Globus pallidus (tissue), 1 donor: ENCODE results near the gene CIC.
"Not testable (repeated sequence)": the region's sequence is repeated elsewhere in the genome, so short reads cannot be mapped to it uniquely, and the experiment has no call there.

Experiments used
- DNase-seq: peaks from one replicate; pipeline ENCODE4 v3.0.0-alpha.2; 2015; ENCODE audit warnings: low spot score

Gene CIC

DNA sequence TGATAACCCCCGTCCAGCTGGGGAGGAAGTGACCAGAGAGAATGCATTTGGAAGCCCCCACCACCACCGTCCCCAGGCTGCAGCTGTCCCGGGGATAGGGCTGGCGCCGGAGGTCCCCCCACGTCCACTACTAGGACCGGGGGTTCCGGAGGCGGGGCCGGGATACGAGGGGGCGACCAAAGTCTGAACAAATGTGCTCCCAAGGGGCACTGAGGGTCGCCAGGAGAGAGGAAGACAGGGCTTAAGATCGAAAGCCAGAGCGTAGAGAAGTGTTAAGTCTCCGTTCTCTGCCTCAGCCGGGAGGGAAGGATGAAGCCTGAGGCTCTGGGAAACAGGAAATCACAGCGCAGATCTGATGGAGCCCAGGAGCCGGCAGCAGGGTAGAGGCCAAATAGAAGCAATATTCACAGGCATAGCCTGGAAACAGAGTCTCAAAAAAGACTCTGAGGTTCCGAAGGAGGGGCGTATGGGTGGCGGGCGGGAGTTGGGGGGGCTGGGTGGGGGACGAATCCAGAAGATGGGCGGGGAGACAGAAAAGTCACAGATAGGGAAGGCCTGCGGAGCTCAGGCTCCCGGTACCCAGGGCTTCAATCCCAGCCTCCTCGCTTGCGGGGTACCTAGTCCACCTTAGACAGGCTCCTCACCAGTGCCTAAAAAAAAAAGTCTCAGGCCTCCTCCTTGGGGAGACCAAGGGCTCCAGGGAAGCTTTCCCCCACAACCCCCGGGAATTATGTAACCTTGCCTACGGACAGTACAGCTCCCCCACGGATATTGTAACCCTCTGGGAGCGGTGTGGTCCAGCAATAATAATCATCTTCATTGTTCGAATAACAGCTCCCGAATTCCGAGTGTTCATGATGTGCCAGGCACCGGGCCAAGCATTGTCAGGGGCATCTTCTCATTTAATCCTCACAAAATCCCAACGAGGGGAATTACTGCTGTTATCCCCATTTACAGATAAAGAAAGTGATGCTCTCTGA lies 13.0 kb upstream of the CIC start:
- DNase-seq: peak; percentile 71

DNA sequence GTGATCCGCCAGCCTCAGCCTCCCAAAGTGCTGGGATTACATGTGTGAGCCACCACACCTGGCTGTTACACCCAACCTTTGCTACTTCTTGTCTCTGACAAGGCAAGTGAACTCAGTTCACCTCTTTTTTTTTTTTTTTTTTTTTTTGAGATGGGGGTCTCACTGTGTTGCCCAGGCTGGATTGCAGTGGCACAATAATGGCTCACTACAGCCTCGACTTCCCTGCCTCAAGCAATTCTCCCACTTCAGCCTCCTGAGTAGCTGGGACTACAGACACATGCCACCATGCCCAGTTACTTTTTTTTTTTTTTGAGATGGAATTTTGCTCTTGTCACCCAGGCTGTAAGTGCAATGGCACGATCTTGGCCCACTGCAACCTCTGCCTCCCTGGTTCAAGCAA lies 11.2 kb upstream of the CIC start:
- DNase-seq: not testable (repeated sequence)

DNA sequence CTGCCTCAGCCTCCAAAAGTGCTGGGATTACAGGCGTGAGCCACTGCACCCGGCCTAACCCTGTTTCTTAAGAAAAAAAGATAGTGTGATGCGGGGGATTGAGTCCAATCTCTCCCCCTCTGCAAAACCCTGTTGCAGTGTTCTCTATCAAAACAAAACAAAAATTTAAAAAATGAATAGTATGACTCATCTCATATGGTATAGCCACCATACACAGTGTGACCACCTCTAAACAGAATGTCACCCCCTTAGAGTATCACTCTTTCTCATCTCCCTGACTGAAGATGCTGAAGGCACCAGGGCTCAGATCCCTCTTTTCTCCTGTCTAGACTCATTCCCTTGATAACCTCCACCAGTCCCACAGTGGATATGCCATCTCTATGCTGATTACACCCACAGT lies 7.3 kb upstream of the CIC start:
- no peak for DNase-seq

GRCh38 chr19:42266105-42266504 lies 2.9 kb upstream of the CIC start:
- not testable (repeated sequence) for DNase-seq

DNA sequence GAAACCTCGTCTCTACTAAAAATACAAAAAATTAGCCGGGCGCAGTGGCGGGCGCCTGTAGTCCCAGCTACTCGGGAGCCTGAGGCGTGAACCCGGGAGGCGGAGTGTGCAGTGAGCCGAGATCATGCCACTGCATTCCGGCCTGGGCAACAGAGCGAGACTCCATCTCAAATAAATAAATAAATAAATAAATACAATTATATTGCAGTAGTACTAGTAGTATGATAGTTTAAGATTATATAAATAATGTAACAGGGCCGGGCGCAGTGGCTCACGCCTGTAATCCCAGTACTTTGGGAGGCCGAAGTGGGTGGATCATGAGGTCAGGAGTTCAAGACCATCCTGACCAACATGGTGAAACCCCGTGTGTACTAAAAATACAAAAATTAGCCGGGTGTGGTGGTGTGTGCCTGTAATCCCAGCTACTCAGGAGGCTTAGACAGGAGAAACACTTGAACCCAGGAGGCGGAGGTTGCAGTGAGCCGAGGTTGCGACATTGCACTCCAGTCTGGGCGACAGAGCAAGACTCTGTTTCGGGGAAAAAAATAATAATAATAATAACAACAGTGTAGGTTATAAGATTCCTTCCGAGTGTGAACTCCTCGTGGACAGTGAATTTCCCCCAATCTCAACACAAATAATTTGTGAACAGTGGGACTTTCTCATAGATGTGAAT lies 2.0 kb upstream of the CIC start:
- not testable (repeated sequence) for DNase-seq

DNA sequence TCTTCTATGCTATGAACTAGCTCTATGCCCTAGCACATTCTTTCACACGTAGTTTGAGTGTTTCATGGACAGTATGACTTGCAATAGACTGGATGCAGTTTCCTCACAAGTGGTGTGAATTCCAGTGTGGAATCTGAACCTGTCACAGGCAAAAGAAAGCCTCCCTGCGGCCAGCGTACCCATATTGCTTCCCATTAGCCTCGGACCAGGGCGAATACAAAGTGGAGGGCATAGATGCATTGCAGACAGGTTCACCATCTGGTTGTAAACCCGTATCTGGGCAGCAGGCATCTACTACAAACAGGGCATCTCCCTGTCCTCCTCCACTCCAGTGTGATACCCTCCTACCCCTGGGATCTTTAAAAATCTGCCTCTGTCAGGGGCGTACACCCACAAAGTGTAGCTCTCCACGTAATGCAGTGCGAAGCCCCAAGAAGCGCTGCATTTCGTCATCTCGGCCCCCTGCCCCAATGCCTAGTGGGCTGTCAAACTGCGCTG lies 1.4 kb upstream of the CIC start:
- DNase-seq: no peak

DNA sequence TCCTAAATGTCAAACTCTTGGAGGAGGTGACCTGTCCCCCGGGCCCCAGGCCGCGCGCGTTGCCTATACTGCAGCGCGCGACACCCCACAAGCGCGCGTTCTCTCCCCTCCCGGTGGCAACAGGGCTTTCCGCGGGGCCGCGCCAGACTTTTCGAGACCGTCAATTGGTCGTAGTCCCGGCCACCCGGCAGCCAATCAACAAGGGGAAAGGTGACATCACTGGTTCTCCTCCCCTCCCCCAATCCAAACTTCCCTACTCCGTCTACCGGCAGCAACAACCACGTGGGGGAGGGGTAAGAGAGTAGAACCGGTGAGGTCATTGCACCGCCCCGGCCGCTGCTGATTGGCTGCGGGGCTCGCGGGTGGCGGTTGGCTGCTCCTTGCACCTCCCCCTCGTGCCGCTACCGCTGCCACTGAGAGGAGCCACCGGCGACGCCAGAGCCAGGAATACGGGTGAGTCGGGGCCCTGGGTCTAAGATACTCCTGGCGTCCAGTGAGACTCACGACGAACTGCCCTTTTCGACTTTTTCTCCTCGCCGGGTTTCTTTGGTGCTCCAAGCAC lies 829 bp upstream of the CIC start:
- peak; percentile 100 for DNase-seq

GRCh38 chr19:42269478-42270345 lies 660 bp downstream of the CIC start:
- DNase-seq: peak; percentile 32

DNA sequence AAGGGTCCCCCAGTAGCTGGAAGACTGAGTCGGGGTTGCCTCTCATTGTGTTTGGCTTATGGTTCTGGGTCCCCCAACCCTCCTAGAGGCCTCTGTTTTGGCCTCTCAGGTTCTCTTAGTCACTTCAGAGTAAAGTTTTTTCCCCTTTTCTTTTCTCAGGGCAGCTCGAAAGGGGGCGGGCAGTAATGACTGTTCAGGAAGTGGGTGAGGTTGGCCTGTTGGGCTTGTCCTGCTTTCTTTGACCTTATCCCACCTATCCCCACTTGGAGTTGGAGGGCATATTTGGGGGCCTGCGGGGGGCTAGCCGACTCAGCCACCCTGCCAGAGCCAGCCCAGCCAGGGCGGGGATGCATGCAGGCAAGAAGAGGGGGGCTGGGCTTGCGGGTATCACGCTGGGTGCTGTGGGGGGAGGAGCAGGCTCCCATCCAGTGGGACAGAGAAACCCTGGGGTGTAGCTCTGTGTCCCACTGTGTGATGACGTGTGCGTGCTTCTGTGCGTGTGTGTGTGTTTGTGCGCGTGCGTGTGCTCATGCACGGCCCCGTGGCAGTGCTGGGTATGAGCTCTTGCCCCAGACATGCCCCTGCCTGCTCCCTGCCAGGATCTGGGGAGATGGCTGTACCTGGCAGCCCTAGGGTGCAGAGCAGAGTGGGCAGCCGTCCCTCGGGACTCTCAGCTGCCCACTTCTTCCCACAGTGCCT lies 1.4 kb downstream of the CIC start:
- DNase-seq: peak; percentile 71

GRCh38 chr19:42271045-42271419 lies 2.0 kb downstream of the CIC start:
- peak; percentile 46 for DNase-seq

- DNase-seq: no peak
These were observed 2.9 kb downstream of the CIC start for GRCh38 chr19:42271861-42272534.

DNA sequence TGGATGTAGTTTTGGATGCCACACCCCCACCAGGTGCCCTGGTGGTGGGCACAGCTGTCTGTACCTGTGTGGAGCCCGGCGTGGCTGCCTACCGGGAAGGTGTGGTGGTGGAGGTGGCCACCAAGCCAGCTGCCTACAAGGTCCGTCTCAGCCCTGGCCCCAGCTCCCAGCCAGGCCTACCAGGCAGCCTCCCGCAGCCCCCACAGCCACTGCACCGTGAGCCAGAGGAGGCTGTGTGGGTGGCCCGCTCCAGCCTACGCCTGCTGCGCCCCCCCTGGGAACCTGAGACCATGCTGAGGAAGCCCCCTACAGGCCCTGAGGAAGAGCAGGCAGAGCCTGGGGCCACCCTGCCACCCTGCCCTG lies 3.5 kb downstream of the CIC start:
- no peak for DNase-seq

DNA sequence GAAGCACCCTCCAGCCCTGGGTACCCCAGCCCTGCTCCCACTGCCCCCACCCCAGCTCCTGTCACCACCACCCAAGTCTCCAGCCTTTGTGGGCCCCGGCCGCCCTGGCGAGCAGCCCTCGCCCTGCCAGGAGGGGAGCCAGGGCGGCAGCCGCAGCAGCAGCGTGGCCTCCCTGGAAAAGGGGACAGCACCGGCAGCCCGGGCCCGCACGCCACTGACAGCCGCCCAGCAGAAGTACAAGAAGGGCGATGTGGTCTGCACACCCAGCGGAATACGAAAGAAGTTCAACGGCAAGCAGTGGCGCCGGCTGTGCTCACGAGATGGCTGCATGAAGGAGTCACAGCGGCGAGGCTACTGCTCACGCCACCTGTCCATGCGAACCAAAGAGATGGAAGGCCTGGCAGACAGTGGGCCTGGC lies 3.9 kb downstream of the CIC start:
- DNase-seq: no peak

DNA sequence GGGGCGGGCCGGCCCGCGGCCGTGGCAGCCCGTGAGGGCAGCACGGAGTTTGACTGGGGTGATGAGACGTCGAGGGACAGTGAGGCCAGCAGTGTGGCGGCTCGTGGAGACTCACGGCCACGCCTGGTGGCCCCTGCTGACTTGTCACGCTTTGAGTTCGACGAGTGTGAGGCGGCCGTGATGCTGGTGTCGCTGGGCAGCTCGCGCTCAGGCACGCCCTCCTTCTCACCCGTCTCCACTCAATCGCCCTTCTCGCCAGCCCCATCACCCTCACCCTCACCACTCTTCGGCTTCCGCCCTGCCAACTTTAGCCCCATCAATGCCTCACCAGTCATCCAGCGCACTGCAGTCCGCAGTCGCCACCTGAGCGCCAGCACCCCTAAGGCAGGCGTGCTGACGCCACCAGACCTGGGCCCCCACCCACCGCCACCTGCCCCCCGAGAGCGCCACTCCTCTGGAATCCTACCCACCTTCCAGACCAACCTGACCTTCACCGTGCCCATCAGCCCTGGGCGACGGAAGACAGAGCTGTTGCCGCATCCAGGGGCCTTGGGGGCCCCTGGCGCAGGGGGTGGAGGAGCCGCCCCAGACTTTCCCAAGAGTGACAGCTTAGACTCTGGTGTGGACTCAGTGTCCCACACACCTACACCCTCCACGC lies 4.5 kb downstream of the CIC start:
- no peak for DNase-seq

- no peak for DNase-seq
These were observed 5.1 kb downstream of the CIC start for GRCh38 chr19:42274065-42274682.

GRCh38 chr19:42275103-42275502 lies 6.1 kb downstream of the CIC start:
- no peak for DNase-seq

- no peak for DNase-seq
These were observed 6.5 kb downstream of the CIC start for GRCh38 chr19:42275517-42275916.

DNA sequence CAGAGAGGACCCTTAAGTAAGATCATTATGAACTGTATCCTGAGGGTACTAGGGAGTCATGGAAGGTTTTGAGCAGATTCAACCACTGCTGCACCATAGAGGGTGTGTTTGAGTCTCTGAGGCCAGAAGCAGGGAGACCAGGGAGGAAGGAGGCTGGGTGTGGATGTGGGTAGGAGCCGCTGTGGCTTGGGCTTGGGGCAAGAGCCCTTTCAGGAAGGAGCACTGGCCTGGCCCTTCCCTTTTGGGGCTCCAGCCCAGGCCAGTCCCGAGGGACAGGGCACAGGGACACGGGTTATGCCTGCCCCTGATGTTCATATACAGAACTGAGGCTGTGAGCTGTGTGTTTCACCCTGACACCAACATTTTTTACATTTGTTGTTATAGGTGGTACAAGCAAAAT lies 7.2 kb downstream of the CIC start:
- no peak for DNase-seq

DNA sequence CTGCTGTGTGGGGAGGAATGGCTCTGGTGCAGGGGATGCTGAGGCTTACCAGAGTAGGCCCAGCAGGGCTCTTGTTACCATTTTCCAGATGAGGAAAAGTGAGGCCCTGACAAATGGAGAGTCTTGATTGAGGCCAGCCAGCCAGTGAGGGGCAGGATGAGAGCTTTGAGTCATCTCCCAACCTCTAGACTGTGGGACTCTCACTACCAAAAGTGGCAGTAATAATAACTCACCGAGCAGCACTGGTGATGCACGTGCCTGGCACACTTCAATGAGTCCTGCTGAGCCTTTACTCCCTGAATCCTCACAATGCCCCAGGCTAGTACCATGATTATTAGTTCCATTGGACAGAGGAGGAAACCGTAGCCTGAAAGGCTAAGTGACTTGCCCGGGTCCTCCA lies 7.8 kb downstream of the CIC start:
- no peak for DNase-seq
